HT1080 (cell line): Measurements from ENCODE around the gene SNED1. TPM values are rescaled to one million over a fixed set of nuclear protein-coding genes. Genes with fewer than 3 reads are reported as not detected.

ENCODE experiments used
- DNase-seq: peaks from one replicate; pipeline ENCODE4 v3.0.0-alpha.2; 2015; ENCODE audit warnings: low read depth
- total RNA-seq: library from RNA; depleted of rRNA; stranded (reverse); fragments of >200 nt; shearing (Covaris generic); gene quantifications from 2 replicates; pipeline ENCODE4 v1.2.3, GENCODE V29; 2014

The SNED1 gene
- total RNA-seq, 1 experiment from 2014 or later: 2.7 TPM

- DNase-seq: no peak
Observed at GRCh38 chr2:241107031-241107783, 108.8 kb downstream of the SNED1 start.

DNA sequence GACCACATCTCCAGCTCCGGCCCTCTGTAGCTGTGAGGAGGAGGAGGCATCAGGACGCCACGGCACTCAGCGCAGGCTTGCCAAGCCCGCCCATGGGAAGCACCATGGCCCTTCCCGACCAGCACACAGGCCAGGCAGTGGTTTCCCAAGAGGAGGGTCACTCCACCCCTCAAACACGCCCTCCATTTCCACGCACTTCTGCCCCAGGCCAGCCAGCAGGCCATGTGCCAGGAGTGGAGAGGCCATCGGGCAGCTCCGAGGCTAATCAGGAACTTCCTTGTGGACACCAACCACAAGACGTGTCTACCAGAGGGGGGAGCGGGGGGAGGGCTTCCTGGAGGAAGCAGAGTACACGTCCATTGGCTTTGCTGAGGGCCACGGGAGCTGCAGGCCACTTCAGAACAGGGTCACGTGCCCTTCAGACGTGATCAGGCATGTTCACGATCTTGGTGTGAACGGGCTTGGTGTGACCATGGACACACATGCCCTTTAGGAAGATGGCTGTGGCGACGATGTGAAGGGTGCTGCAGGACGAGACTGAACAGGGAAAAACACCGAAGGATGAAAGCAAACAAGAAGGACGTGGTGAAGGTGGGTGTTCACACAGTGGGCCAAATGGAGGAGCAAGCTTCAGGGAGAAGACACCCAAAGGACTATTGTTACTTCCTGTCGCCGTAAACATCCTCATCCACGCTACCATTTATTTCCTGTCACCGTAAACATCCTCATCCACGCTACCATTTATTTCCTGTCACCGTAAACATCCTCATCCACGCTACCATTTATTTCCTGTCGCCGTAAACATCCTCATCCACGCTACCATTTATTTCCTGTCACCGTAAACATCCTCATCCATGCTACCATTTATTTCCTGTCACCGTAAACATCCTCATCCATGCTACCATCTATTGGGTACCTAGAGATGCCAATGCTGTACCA, 110.1 kb downstream of the SNED1 start:
- no peak for DNase-seq

DNA sequence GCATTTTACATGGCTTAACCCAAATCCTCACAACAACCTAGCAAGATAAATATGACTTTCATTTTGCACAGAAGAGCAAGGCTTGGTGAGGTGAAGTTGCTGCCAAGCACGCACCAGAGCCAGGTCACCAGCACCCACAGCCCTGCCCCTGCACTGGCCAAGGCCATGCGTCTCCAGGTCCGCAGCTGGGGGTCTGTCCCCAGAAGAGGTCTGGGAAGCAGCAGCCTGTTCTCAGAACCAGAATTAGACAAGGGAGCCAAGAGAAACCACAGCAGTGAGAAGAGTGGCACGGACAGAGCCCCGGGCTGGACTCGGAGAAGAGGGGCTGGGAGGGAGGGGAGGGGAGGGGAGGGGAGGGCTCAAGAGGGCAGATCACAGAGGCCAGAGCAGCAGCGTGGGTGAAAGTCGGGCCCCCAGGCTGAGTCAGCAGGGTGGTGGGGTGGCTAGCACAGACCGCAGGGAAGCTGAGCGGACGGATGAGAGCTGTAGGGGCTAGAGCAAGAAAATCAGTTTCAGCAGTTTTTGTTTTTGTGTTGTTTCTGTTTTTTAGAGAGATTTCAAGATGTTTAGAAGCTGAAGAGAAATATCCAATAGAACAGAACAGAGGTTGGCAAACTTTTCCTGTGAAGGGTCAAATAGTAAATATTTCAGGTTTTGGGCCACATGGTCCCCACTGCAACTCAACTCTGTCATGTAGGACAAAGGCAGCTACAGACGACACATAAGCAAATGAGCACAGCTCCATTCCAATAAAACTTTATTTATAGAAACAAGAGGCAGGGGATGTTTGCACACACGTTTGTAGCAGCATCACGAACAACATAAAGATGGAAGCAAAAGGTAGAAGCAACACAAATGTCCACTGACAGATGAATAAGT, 111.0 kb downstream of the SNED1 start:
- DNase-seq: no peak

- no peak for DNase-seq
Observed at GRCh38 chr2:241110089-241110606, 111.7 kb downstream of the SNED1 start.

- no peak for DNase-seq
Observed at GRCh38 chr2:241110607-241111439, 112.4 kb downstream of the SNED1 start.

GRCh38 chr2:241111440-241111805, 113.0 kb downstream of the SNED1 start:
- DNase-seq: no peak

- DNase-seq: no peak
Observed at GRCh38 chr2:241112046-241112445, 113.6 kb downstream of the SNED1 start.

DNA sequence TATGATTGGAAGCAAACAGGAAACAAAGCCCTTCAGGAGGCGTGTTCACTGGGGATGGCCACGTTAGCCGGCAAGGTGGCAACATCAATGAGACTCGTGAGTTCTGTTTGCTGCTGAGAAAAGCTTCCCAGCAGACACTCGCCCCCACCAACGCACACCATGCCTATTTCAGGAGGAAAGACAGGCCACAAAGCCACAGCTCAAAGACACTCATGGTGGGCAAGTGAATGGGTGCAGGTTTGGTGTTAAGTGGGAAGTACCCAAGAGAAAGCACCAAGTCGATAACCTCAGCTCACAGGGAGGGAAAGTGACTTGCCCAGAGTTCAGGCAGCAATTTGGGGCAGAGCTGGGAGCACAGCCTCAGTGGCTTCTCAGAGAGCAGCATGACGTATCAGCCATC, 114.2 kb downstream of the SNED1 start:
- no peak for DNase-seq

- no peak for DNase-seq
Observed at GRCh38 chr2:241114836-241115235, 116.4 kb downstream of the SNED1 start.

DNA sequence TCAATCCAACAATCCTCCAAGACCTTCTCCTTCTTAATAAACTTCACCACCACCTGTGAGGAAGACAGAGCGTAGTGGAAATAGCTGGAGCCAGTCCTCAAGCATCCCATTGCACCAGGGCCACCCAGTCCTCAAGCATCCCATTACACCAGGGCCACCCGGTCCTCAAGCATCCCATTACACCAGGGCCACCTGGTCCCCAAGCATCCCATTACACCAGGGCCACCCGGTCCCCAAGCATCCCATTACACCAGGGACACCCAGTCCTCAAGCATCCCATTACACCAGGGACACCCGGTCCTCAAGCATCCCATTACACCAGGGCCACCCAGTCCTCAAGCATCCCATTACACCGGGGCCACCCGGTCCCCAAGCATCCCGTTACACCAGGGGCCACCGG, 116.9 kb downstream of the SNED1 start:
- DNase-seq: no peak

DNA sequence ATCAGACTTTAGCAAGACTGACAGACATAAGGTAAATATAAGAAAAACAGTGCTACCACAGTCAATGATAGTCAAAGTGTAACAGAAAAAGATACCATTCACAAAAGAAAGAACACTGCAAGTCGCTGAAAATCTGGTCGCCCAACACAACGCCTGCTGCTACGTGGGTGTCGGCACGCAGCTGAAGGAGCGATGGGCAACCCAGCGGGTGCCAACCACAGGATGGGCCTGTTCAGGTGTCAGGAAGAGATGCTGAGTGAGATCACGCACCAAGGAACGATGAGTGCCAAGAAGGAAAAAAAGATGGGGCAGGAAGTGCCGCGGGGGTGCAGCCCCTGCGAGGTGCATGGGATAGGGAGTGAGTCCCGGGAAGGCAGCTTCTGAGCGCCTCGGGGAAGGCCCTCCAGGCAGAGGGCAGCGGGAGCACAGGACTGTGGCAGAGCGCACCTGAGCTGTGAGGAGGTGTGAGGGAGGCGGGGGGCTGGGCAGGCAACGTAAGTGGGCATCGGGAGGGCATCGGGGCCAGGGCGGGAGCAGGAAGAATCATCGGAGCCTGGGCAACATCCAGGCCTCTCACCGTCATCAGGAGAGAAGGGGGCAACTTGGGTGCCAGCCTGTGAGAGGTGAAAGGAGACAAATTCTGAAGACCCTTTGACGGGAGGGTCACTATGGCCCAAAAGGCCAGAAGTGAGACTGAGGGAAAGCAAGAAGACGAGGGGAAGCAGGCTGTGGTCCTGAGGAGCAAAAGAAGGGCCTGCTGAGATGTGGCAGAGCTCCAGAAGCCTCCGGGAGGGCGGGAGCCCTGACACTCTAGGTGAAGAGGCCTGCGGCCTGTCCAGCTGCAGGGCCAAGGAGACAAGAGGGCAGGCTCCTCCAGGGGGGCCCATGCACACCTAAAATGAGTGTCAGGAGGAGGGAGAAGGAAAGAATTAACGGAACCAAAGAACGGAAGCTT, 118.5 kb downstream of the SNED1 start:
- DNase-seq: no peak

- no peak for DNase-seq
Observed at GRCh38 chr2:241118737-241119505, 120.5 kb downstream of the SNED1 start.

GRCh38 chr2:241120440-241120839, 122.0 kb downstream of the SNED1 start:
- peak; percentile 13 for DNase-seq

- DNase-seq: no peak
Observed at GRCh38 chr2:241121008-241121407, 122.6 kb downstream of the SNED1 start.

- DNase-seq: no peak
Observed at GRCh38 chr2:241122376-241123002, 124.1 kb downstream of the SNED1 start.

GRCh38 chr2:241123816-241124536, 125.6 kb downstream of the SNED1 start:
- DNase-seq: peak; percentile 34

DNA sequence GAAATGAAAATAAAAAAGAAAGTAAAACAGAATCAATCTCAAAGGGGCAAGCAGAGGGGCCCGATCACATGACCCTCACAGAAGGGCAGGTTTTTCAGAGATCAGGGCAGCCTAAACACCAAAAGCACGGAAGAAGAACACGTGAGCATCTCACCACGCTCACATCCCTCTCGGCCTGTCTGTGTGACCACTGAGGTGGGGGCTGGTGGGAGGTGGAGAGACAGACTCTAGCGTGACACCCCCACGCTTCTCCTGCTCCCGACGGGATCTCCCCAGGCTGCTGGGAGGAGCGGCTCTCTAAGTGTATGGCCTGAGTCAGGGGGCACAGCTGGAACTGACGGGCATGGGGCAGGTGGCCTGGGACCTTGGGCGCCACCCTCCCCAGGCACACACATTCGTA, 127.2 kb downstream of the SNED1 start:
- no peak for DNase-seq
